GM12872 (cell line): Measurements from ENCODE around the gene MUC2.

ENCODE experiments used
- TF ChIP-seq, protein P1 (sequence below): IDR thresholded peaks from 3 replicates; pipeline ENCODE4 v1.5.1; 2011; ENCODE audit warnings: low read depth, mild to moderate bottlenecking, low read length, moderate library complexity; ENCODE audit not compliant: insufficient read depth

MUC2 gene

GRCh38 chr11:1073261-1073724 is 1.4 kb upstream of the MUC2 start:
- TF ChIP-seq, protein P1, sequence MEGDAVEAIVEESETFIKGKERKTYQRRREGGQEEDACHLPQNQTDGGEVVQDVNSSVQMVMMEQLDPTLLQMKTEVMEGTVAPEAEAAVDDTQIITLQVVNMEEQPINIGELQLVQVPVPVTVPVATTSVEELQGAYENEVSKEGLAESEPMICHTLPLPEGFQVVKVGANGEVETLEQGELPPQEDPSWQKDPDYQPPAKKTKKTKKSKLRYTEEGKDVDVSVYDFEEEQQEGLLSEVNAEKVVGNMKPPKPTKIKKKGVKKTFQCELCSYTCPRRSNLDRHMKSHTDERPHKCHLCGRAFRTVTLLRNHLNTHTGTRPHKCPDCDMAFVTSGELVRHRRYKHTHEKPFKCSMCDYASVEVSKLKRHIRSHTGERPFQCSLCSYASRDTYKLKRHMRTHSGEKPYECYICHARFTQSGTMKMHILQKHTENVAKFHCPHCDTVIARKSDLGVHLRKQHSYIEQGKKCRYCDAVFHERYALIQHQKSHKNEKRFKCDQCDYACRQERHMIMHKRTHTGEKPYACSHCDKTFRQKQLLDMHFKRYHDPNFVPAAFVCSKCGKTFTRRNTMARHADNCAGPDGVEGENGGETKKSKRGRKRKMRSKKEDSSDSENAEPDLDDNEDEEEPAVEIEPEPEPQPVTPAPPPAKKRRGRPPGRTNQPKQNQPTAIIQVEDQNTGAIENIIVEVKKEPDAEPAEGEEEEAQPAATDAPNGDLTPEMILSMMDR = no peak

GRCh38 chr11:1073851-1074243 is 827 bp upstream of the MUC2 start:
- TF ChIP-seq, protein P1 = no peak

GRCh38 chr11:1075341-1075911 is 752 bp downstream of the MUC2 start:
- TF ChIP-seq, protein P1 = no peak

DNA sequence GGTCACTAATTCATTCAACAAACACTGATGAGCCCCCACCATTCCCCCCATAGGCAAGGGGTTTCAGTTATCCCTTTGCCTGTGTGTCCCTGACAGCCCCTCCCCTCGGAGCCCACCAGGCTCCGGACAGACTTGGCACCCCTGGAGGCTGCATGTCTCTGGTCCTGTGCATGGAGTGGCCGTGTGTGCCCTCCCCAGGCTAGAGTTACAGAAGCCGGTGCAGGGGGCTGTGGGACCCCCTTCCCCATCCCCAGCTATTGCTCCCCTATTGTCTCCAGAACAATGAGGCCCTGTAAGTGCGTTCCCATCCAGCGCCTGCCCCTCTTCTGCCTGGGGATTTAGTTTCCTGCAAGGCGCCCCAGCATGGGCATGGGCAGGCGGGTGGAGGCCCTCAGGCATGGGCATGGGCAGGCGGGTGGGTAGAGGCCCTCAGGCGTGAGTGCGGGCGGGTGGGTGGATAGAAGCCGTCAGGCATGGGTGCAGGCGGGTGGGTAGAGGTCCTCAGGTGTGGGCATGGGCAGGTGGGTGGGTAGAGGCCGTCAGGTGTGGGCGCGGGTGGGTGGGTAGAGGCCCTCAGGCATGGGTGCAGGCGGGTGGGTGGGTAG is 1.5 kb downstream of the MUC2 start:
- TF ChIP-seq, protein P1 = no peak

- TF ChIP-seq, protein P1 = no peak
Observed at GRCh38 chr11:1077033-1077416, 2.4 kb downstream of the MUC2 start.

GRCh38 chr11:1077417-1078119 is 2.9 kb downstream of the MUC2 start:
- TF ChIP-seq, protein P1 = no peak

GRCh38 chr11:1078191-1078601 is 3.5 kb downstream of the MUC2 start:
- TF ChIP-seq, protein P1 = no peak
